Heart left ventricle (tissue), 16 donors: Measurements from ENCODE around the gene CREM. TPM values are rescaled to one million over a fixed set of nuclear protein-coding genes. Genes with fewer than 3 reads are reported as not detected.

Experiments used
- ATAC-seq, 4 donors: fragments of 200-7000 bp; cut with Tn5 transposase; one replicate each; pipeline ENCODE4 v1.9.1; 2020 to 2022; ENCODE audit warnings: moderate library complexity in 4 of 4, mild to moderate bottlenecking in 3 of 4, moderate number of reproducible peaks in 1 of 4
- DNase-seq, 5 donors: peaks; one replicate each; pipeline ENCODE4 v3.0.0-alpha.2; 2020
- H3K27ac ChIP-seq, 12 donors: fragments of 200-600 bp; sonication (generic) in 4 of 12; one replicate each; pipeline versions ENCODE4 v1.5.0 to v1.8.0; 2016 to 2022; ENCODE audit warnings: mild to moderate bottlenecking in 2 of 12
- H3K27me3 ChIP-seq, 9 donors: fragments of 200-600 bp; sonication (generic) in 2 of 9; one replicate each; pipeline versions ENCODE4 v1.5.1 to v1.8.0; 2016 to 2022; ENCODE audit warnings: mild to moderate bottlenecking in 3 of 9
- H3K36me3 ChIP-seq, 9 donors: fragments of 200-600 bp; sonication (generic) in 2 of 9; one replicate each; pipeline versions ENCODE4 v1.5.0 to v1.8.0; 2018 to 2022; ENCODE audit warnings: mild to moderate bottlenecking in 2 of 9
- H3K4me1 ChIP-seq, 12 donors: fragments of 200-600 bp; sonication (generic) in 4 of 12; one replicate each; pipeline versions ENCODE4 v1.5.0 to v1.8.0; 2016 to 2022; ENCODE audit warnings: mild to moderate bottlenecking in 3 of 12
- H3K4me3 ChIP-seq, 12 donors: fragments of 200-600 bp; sonication (generic) in 4 of 12; one replicate each; pipeline versions ENCODE4 v1.5.0 to v1.8.0; 2017 to 2022; ENCODE audit warnings: mild to moderate bottlenecking in 9 of 12, moderate library complexity in 4 of 12
- H3K9me3 ChIP-seq, 12 donors: fragments of 200-600 bp; sonication (generic) in 4 of 12; one replicate each; pipeline versions ENCODE4 v1.5.0 to v1.8.0; 2016 to 2022; ENCODE audit warnings: mild to moderate bottlenecking in 1 of 12
- CTCF ChIP-seq, 12 donors: fragments of 200-600 bp; sonication (generic) in 4 of 12; IDR thresholded peaks; one replicate each; pipeline versions ENCODE4 v1.5.0 to v1.8.0; 2018 to 2022; ENCODE audit warnings: antibody characterized with exemption in 12 of 12, mild to moderate bottlenecking in 5 of 12
- POLR2A ChIP-seq, 2 donors: fragments of 450-650 bp; IDR thresholded peaks; one replicate each; pipeline ENCODE4 v1.6.1; 2017; ENCODE audit warnings: antibody characterized with exemption in 2 of 2, mild to moderate bottlenecking in 2 of 2, moderate library complexity in 2 of 2
- WGBS, 4 donors: extraction: QIAGEN DNeasy Blood & Tissue Kit in 2 of 4; methylation state at CpG; one replicate each; pipeline versions ENCODE4 v1.1.5 to v1.1.7; 2013 to 2018; 5-methylcytosine and 5-hydroxymethylcytosine counted together
- intact Hi-C, 10 donors: fragments of 100-400 bp; cut with DNase I; formaldehyde crosslinking; loops; one replicate each; pipeline versions ENCODE4 v1.11.1 to v1.14.2; 2022
- polyA plus RNA-seq, 2 donors: library from polyadenylated mRNA; stranded (reverse); fragments of 200-250 nt; gene quantifications; one replicate each; pipeline ENCODE4 v1.2.3, GENCODE V29; 2013
- total RNA-seq, 9 donors: library from RNA; depleted of rRNA in 2 of 9; stranded (reverse); fragments of >200 nt in 2 of 9; fragmentation: NEBNext Ultra II Directional in 3 of 9; extraction: Animal tissue kit (Norgen Biotek cat#: 25700) in 3 of 9; gene quantifications; one replicate each; pipeline versions ENCODE4 v1.1.0 to v1.2.4, GENCODE V29; 2016 to 2023
- donor health status: ischemic (EF 13 %, LVEDD 7.1; RV severe dilation, severe dysfunction).
- donor health status: healthy with polysubstance abuse.
- donor health status: DM: no; HTN: yes; CAD: no.
- donor health status: DM: no; HTN: no; CAD: no.
- donor health status: ischemic (EF 25% LVEDD 6.9; RV normal size, moderate dysfunction).
- donor health status: ischemic (EF 25% LVEDD 5.7; RV mildly dilated, moderate dysfunction).
- donor health status: healthy.
- donor health status: DM: yes; HTN: yes; CAD: no.
- donor health status: ischemic (EF 35%, LVEDD 5.7; RV mildly dilated, moderate dysfunction).
- donor health status: nonischemic (EF 11% LVEDD 7.7; RV severe dilation, severe dysfunction).
- donor health status: DM: yes; HTN: yes; CAD: no.
- donor health status: PGD.
- donor health status: ischemic (EF 29% LVEDD 5.4; RV normal size, mild dysfunction).
- donor health status: nonischemic (EF 23%, LVEDD 6.1; RV moderate dilation, normal function).

Gene CREM
- total and polyA plus RNA-seq, 11 donors = 38.4 to 89.7 (median 54.7) TPM

- no peak overlapping the region for H3K4me3 ChIP-seq
- intact Hi-C loops = no loop called here
- TF ChIP-seq POLR2A (IDR thresholded peaks at IDR 0.05) = no peak
- no peak for TF ChIP-seq CTCF (IDR thresholded peaks at IDR 0.05)
- H3K36me3 ChIP-seq = peaks cover 0 to 33% (median 28%) of the 10 kb centered on the region in 9 donors
- H3K4me1 ChIP-seq = peaks cover 0 to 29% (median 7%) of the 10 kb centered on the region in 12 donors
- DNase-seq (no peak), ATAC-seq (peak in 1 of 4 donors; percentile 34)
- H3K27me3 ChIP-seq = no peaks in the 10 kb centered on the region
- WGBS, 4 donors = 56 to 72% (median 67%) methylated on average over 3 of the region's 3 CpGs
- no peak overlapping the region for H3K27ac ChIP-seq
- no peaks in the 10 kb centered on the region for H3K9me3 ChIP-seq
Measured at GRCh38 chr10:35206274-35206673, 79.6 kb downstream of the CREM start.

GRCh38 chr10:35208536-35208935 is 81.9 kb downstream of the CREM start:
- Histone ChIP-seq H3K4me1 (peaks cover 0 to 37% (median 8%) of the 10 kb centered on the region in 12 donors), H3K4me3 (peak overlapping the region in 1 of 12 donors; percentile 6), H3K36me3 (peaks cover 0 to 43% (median 33%) of the 10 kb centered on the region in 9 donors), H3K27me3 (no peaks in the 10 kb centered on the region), H3K9me3 (no peaks in the 10 kb centered on the region), H3K27ac (peak overlapping the region in 8 of 12 donors; percentile 5 to 65 (median 46))
- intact Hi-C loops = no loop called here
- WGBS, 4 donors = 63 to 88% (median 78%) methylated on average over 5 of the region's 5 CpGs
- no peak for DNase-seq
- ATAC-seq = peak in 1 of 4 donors; percentile 22
- no peak for TF ChIP-seq POLR2A (IDR thresholded peaks at IDR 0.05)
- TF ChIP-seq CTCF (IDR thresholded peaks at IDR 0.05) = no peak

- H3K9me3 ChIP-seq = no peaks in the 10 kb centered on the region
- 43 to 63% (median 57%) methylated on average over 7 of the region's 7 CpGs for WGBS, 4 donors
- intact Hi-C loops = no loop called here
- peak overlapping the region in 1 of 12 donors; percentile 6 for H3K4me3 ChIP-seq
- peaks cover 0 to 37% (median 8%) of the 10 kb centered on the region in 12 donors for H3K4me1 ChIP-seq
- no peak for DNase-seq
- no peak for TF ChIP-seq POLR2A (IDR thresholded peaks at IDR 0.05)
- TF ChIP-seq CTCF (IDR thresholded peaks at IDR 0.05) = no peak
- no peaks in the 10 kb centered on the region for H3K27me3 ChIP-seq
- ATAC-seq = peak in 1 of 4 donors; percentile 56
- peak overlapping the region in 8 of 12 donors; percentile 1 to 65 (median 46) for H3K27ac ChIP-seq
- peaks cover 0 to 43% (median 34%) of the 10 kb centered on the region in 9 donors for H3K36me3 ChIP-seq
Measured at GRCh38 chr10:35208949-35209613, 82.4 kb downstream of the CREM start.

GRCh38 chr10:35210961-35211360 is 84.3 kb downstream of the CREM start:
- no peak overlapping the region for H3K4me3 ChIP-seq
- intact Hi-C loops = no loop called here
- ATAC-seq (no peak), DNase-seq (no peak)
- TF ChIP-seq POLR2A (IDR thresholded peaks at IDR 0.05) = no peak
- no peak for TF ChIP-seq CTCF (IDR thresholded peaks at IDR 0.05)
- H3K9me3 ChIP-seq = no peaks in the 10 kb centered on the region
- H3K27me3 ChIP-seq = no peaks in the 10 kb centered on the region
- peaks cover 0 to 40% (median 10%) of the 10 kb centered on the region in 12 donors for H3K4me1 ChIP-seq
- 83 to 91% (median 85%) methylated on average over 6 of the region's 6 CpGs for WGBS, 4 donors
- peak overlapping the region in 3 of 12 donors; percentile 10 to 88 (median 23) for H3K27ac ChIP-seq
- peaks cover 0 to 43% (median 34%) of the 10 kb centered on the region in 9 donors for H3K36me3 ChIP-seq
